C4-2B (cell line): ENCODE measurements around the gene NBPF26.
"Not testable (repeated sequence)": the region's sequence is repeated elsewhere in the genome, so short reads cannot be mapped to it uniquely, and the experiment has no call there.

Experiments used
- CTCF ChIP-seq: fragments of 450-650 bp; conservative IDR thresholded peaks from 2 replicates; pipeline ENCODE4 v1.5.1; 2017; ENCODE audit warnings: mild to moderate bottlenecking
- ZFX ChIP-seq: fragments of 450-650 bp; IDR thresholded peaks from 2 replicates; pipeline ENCODE4 v1.6.1; 2017

GRCh38 chr1:120805452-120805851 is 81.7 kb downstream of the NBPF26 start:
- TF ChIP-seq CTCF, ZFX: not testable (repeated sequence)
